ENCODE measurements around the gene NAT10. TPM values are rescaled to one million over a fixed set of nuclear protein-coding genes. Genes with fewer than 3 reads are reported as not detected.

NAT10 gene
- total RNA-seq, 1 experiment from 2014 or later: 48.7 TPM

- Histone ChIP-seq H3F3A (ENCODE audit: low read length, unreplicated experiment) (no peaks in the 10 kb centered on the region), H3K4me3 (ENCODE audit: low read length) (no peak overlapping the region), H4K20me1 (ENCODE audit: low read length) (no peaks in the 10 kb centered on the region), H3K79me2 (ENCODE audit: low read length) (no peaks in the 10 kb centered on the region), H3K27me3 (ENCODE audit: low read length) (no peaks in the 10 kb centered on the region), H3K27ac (ENCODE audit: low read length) (no peak overlapping the region), H3K4me1 (ENCODE audit: insufficient read depth, low read length) (no peaks in the 10 kb centered on the region), H3K36me3 (ENCODE audit: low read depth, low read length) (peaks cover 34% of the 10 kb centered on the region), H3K4me2 (ENCODE audit: low read length) (no peak overlapping the region), H2AFZ (ENCODE audit: low read length) (no peak overlapping the region), H3K9me3 (ENCODE audit: low read length) (no peaks in the 10 kb centered on the region), H3K9ac (ENCODE audit: low read length) (no peak overlapping the region), H3K9me2 (replicated peaks; ENCODE audit: low read length) (no peaks in the 10 kb centered on the region)
- BruUV-seq (replicated peaks): no TSS peak
- no peak for DNase-seq
- TF ChIP-seq EZH2phosphoT487 (IDR thresholded peaks at IDR 0.05; ENCODE audit: borderline replicate concordance, low read length) (no peak), EZH2 (IDR thresholded peaks at IDR 0.05; ENCODE audit: low read length, unreplicated experiment) (no peak), CTCF (conservative IDR thresholded peaks at IDR 0.05; ENCODE audit: low read depth, low read length) (no peak)
- ChIA-PET CTCF (no interaction called here), POLR2A (ENCODE audit: unreplicated experiment) (no interaction called here)
- no peak for ATAC-seq
- intact Hi-C loops (cut with micrococcal nuclease): no loop called here
Observed at GRCh38 chr11:34148504-34149165, 43.2 kb downstream of the NAT10 start.

DNA sequence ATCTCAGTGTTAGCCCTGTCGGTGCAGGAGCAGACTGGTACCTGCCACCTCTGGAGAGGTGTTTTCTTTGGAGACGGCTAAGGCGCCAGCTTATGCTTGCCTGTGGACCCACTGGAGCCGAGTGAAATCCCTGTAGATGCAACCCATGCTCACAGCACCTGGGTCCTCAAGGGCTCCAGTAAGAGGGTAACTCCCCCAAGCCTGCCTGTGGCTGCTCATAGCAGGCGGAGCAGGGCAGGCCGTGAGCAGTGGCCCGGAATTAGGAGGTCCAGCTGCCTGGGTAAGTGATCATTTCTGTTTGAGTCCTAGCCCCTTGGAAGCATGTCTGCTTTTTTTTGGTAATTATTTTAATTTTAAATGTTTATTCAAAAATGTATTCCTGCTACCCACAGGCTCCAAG lies 43.8 kb downstream of the NAT10 start:
- H3K9ac ChIP-seq (ENCODE audit: low read length): no peak overlapping the region
- H3K9me3 ChIP-seq (ENCODE audit: low read length): no peaks in the 10 kb centered on the region

More for the DNA sequence above, 43.8 kb downstream of the NAT10 start:
- ChIA-PET POLR2A (ENCODE audit: unreplicated experiment) (no interaction called here), CTCF (no interaction called here)
- Histone ChIP-seq H3K79me2 (ENCODE audit: low read length) (no peaks in the 10 kb centered on the region), H3K27ac (ENCODE audit: low read length) (no peak overlapping the region), H3K9me2 (replicated peaks; ENCODE audit: low read length) (no peaks in the 10 kb centered on the region), H3K4me2 (ENCODE audit: low read length) (no peak overlapping the region), H3K27me3 (ENCODE audit: low read length) (no peaks in the 10 kb centered on the region), H3K4me1 (ENCODE audit: insufficient read depth, low read length) (no peaks in the 10 kb centered on the region), H4K20me1 (ENCODE audit: low read length) (no peaks in the 10 kb centered on the region), H3K36me3 (ENCODE audit: low read depth, low read length) (peaks cover 29% of the 10 kb centered on the region), H2AFZ (ENCODE audit: low read length) (no peak overlapping the region), H3F3A (ENCODE audit: low read length, unreplicated experiment) (no peaks in the 10 kb centered on the region), H3K4me3 (ENCODE audit: low read length) (no peak overlapping the region)
- no peak for DNase-seq
- ATAC-seq: no peak
- BruUV-seq (replicated peaks): no TSS peak
- TF ChIP-seq CTCF (conservative IDR thresholded peaks at IDR 0.05; ENCODE audit: low read depth, low read length): no peak
- TF ChIP-seq EZH2 (IDR thresholded peaks at IDR 0.05; ENCODE audit: low read length, unreplicated experiment): no peak
- TF ChIP-seq EZH2phosphoT487 (IDR thresholded peaks at IDR 0.05; ENCODE audit: borderline replicate concordance, low read length): no peak
- intact Hi-C loops (cut with micrococcal nuclease): no loop called here
